ENCODE data around the gene CRYAB. TPM values are rescaled to one million over a fixed set of nuclear protein-coding genes. Genes with fewer than 3 reads are reported as not detected.
A peak's percentile ranks its signal among the peaks of the same experiment; 100 is the strongest.

Gene CRYAB
- polyA plus RNA-seq, 1 of the 3 experiments (the other 2 are of a cell fraction) = 0.92 TPM

GRCh38 chr11:111947143-111947542, 35.6 kb upstream of the CRYAB start:
- Histone ChIP-seq H3K79me2 (ENCODE audit: insufficient read depth) (peaks cover 46% of the 10 kb centered on the region; the same call in 1 of the 2 replicates), H4K20me1 (ENCODE audit: insufficient read depth) (no peaks in the 10 kb centered on the region), H3K27ac (ENCODE audit: low read depth in 2 of 2, low read length in 1 of 2) (peak overlapping the region in 1 of 2 experiments; percentile 96; a peak in 1 of 4 replicates), H3K4me1 (ENCODE audit: control insufficient read depth in 1 of 2, insufficient read depth in 2 of 2, low read depth in 1 of 2, low read length in 1 of 2) (peaks cover 7 to 31% of the 10 kb centered on the region in 2 experiments; a peak in 3 of 4 replicates), H3K4me2 (no peak overlapping the region), H3K27me3 (ENCODE audit: insufficient read depth) (no peaks in the 10 kb centered on the region), H3K36me3 (replicated peaks in 1 of 2; ENCODE audit: control insufficient read depth in 1 of 2, insufficient read depth in 2 of 2, low read length in 1 of 2) (peaks cover 0 to 5% of the 10 kb centered on the region in 2 experiments), H3F3A (replicated peaks; ENCODE audit: insufficient read depth) (peaks cover 32% of the 10 kb centered on the region), H3K9me3 (no peaks in the 10 kb centered on the region), H2AFZ (ENCODE audit: low read depth) (no peak overlapping the region), H3K9ac (no peak overlapping the region), H3K4me3 (ENCODE audit: low read depth in 2 of 2, low read length in 1 of 2) (no peak overlapping the region), H3K9me2 (no peaks in the 10 kb centered on the region)
- CTCF ChIA-PET = no interaction called here
- no peak for TF ChIP-seq RCOR1 (IDR thresholded peaks at IDR 0.05; ENCODE audit: low read length)
- TF ChIP-seq YY1 (IDR thresholded peaks at IDR 0.05; ENCODE audit: low read depth) = no peak
- TF ChIP-seq MAX (IDR thresholded peaks at IDR 0.05; ENCODE audit: low read depth) = no peak
- TF ChIP-seq MXI1 (IDR thresholded peaks at IDR 0.05; ENCODE audit: low read depth, low read length) = no peak
- POLR2A ChIA-PET = no interaction called here
- DNase-seq = no peak

GRCh38 chr11:111946499-111946898, 34.9 kb upstream of the CRYAB start:
- CTCF ChIA-PET = no interaction called here
- Histone ChIP-seq H4K20me1 (ENCODE audit: insufficient read depth) (no peaks in the 10 kb centered on the region), H3K27ac (ENCODE audit: low read depth in 2 of 2, low read length in 1 of 2) (peak overlapping the region in 1 of 2 experiments; percentile 96; a peak in 2 of 4 replicates), H3K9me3 (no peaks in the 10 kb centered on the region), H2AFZ (ENCODE audit: low read depth) (no peak overlapping the region), H3K27me3 (ENCODE audit: insufficient read depth) (no peaks in the 10 kb centered on the region), H3K9me2 (no peaks in the 10 kb centered on the region), H3F3A (replicated peaks; ENCODE audit: insufficient read depth) (peaks cover 32% of the 10 kb centered on the region), H3K79me2 (ENCODE audit: insufficient read depth) (peaks cover 46% of the 10 kb centered on the region; the same call in 1 of the 2 replicates), H3K36me3 (replicated peaks in 1 of 2; ENCODE audit: control insufficient read depth in 1 of 2, insufficient read depth in 2 of 2, low read length in 1 of 2) (peaks cover 0 to 5% of the 10 kb centered on the region in 2 experiments), H3K4me3 (ENCODE audit: low read depth in 2 of 2, low read length in 1 of 2) (no peak overlapping the region), H3K9ac (no peak overlapping the region), H3K4me1 (ENCODE audit: control insufficient read depth in 1 of 2, insufficient read depth in 2 of 2, low read depth in 1 of 2, low read length in 1 of 2) (peaks cover 13 to 35% of the 10 kb centered on the region in 2 experiments; a peak in 3 of 4 replicates), H3K4me2 (no peak overlapping the region)
- POLR2A ChIA-PET = no interaction called here
- no peak for DNase-seq
- TF ChIP-seq FOXM1 (IDR thresholded peaks at IDR 0.05; ENCODE audit: low read depth) (no peak), ELF1 (IDR thresholded peaks at IDR 0.05) (no peak), GATA2 (CRISPR knock-in tag; IDR thresholded peaks at IDR 0.05) (no peak), EZH2phosphoT487 (IDR thresholded peaks at IDR 0.05; ENCODE audit: borderline replicate concordance, low read depth) (no peak), FOXJ3 (CRISPR knock-in tag; IDR thresholded peaks at IDR 0.05) (no peak)
- 87% methylated on average over 3 of the region's 3 CpGs for WGBS (ENCODE audit: low lambda C conversion rate)

GRCh38 chr11:111945198-111945597, 33.6 kb upstream of the CRYAB start:
- CTCF ChIA-PET = interaction anchor here (1.5 kb wide), 1 partner anchor 36 kb away, joined by 7 read pairs; no protein-coding TSS in a partner anchor
- TF ChIP-seq GABPA (IDR thresholded peaks at IDR 0.05; ENCODE audit: low read depth) = no peak
- TF ChIP-seq EZH2phosphoT487 (IDR thresholded peaks at IDR 0.05; ENCODE audit: borderline replicate concordance, low read depth) = no peak
- no peak for TF ChIP-seq MEF2A (IDR thresholded peaks at IDR 0.05; ENCODE audit: borderline replicate concordance, low read depth)
- no peak for TF ChIP-seq ELF1 (IDR thresholded peaks at IDR 0.05)
- TF ChIP-seq NRF1 (IDR thresholded peaks at IDR 0.05; ENCODE audit: low read depth, low read length) = no peak
- TF ChIP-seq REST (IDR thresholded peaks at IDR 0.05; ENCODE audit: low read depth, low read length) = no peak
- TF ChIP-seq MAX (IDR thresholded peaks at IDR 0.05; ENCODE audit: low read depth) = no peak
- no peak for TF ChIP-seq RFX5 (IDR thresholded peaks at IDR 0.05; ENCODE audit: low read length)
- no peak for TF ChIP-seq CTCF (IDR thresholded peaks at IDR 0.05)
- no peak for TF ChIP-seq NFIC (IDR thresholded peaks at IDR 0.05; ENCODE audit: borderline replicate concordance)
- TF ChIP-seq TEAD4 (IDR thresholded peaks at IDR 0.05; ENCODE audit: borderline replicate concordance, insufficient read depth) = no peak

More at GRCh38 chr11:111945198-111945597, 33.6 kb upstream of the CRYAB start:
- Histone ChIP-seq H3K79me2 (ENCODE audit: insufficient read depth) (peaks cover 53% of the 10 kb centered on the region; the same call in 1 of the 2 replicates), H3K4me3 (ENCODE audit: low read depth in 2 of 2, low read length in 1 of 2) (no peak overlapping the region), H3K4me1 (ENCODE audit: control insufficient read depth in 1 of 2, insufficient read depth in 2 of 2, low read depth in 1 of 2, low read length in 1 of 2) (peaks cover 22 to 42% of the 10 kb centered on the region in 2 experiments), H3K9ac (peak overlapping the region; percentile 71), H3K27ac (ENCODE audit: low read depth in 2 of 2, low read length in 1 of 2) (peak overlapping the region; percentile 8 to 96; a peak in 3 of 4 replicates), H3F3A (replicated peaks; ENCODE audit: insufficient read depth) (peaks cover 33% of the 10 kb centered on the region), H3K4me2 (peak overlapping the region; percentile 44; the same call in 1 of the 2 replicates), H3K9me2 (no peaks in the 10 kb centered on the region), H4K20me1 (ENCODE audit: insufficient read depth) (no peaks in the 10 kb centered on the region), H3K36me3 (replicated peaks in 1 of 2; ENCODE audit: control insufficient read depth in 1 of 2, insufficient read depth in 2 of 2, low read length in 1 of 2) (no peaks in the 10 kb centered on the region), H3K27me3 (ENCODE audit: insufficient read depth) (no peaks in the 10 kb centered on the region), H3K9me3 (no peaks in the 10 kb centered on the region), H2AFZ (ENCODE audit: low read depth) (0 out of 2 replicates have a peak overlapping the region, but pooled peaks have one; percentile 2)
- POLR2A ChIA-PET = no interaction called here
- no peak for DNase-seq
- WGBS (ENCODE audit: low lambda C conversion rate) = 64% methylated on average over 1 of the region's 1 CpG
